ENCODE data around the gene TBX2.

TBX2 gene

GRCh38 chr17:61456061-61456681, 56.5 kb downstream of the TBX2 start:
- peak; percentile 70 for DNase-seq

- no peak for DNase-seq
These were observed 57.1 kb downstream of the TBX2 start for GRCh38 chr17:61456688-61457225.

DNA sequence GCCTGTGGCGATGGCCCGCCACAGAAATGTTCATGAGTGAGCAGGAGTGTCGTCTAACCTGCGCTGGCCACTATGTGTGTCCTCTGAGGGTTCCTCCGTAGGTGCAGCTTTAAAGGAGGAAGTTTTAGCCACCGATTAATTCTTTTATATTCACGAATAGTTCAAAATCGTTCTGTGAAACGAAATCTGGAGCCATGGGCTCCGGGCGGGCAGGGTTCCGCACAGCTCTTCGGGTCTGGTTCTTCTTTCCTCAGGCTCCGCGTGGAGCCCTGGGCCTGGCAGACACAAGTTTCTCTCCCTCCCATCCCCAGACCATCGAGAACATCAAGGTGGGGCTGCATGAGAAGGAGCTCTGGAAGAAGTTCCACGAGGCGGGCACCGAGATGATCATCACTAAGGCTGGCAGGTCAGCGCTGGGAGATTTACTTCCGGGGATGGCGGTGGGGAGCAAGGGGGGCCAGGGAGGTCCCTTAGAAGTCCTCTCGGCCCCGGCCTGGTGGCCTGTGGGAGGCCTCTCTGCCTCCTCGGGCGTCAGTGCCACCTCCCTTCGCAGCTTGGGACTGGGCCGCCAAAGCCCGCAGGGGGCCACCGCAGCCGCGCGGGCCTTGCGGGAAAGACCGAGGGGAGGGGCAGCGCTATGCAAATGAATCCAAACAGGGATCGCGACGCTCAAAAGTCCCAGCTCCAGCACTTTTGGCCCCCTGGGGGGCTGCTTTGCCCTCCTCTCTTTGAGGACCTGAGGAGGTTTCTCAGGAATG, 57.8 kb downstream of the TBX2 start:
- DNase-seq, result no peak

- DNase-seq, result no peak
These were observed 58.4 kb downstream of the TBX2 start for GRCh38 chr17:61458000-61458399.

DNA sequence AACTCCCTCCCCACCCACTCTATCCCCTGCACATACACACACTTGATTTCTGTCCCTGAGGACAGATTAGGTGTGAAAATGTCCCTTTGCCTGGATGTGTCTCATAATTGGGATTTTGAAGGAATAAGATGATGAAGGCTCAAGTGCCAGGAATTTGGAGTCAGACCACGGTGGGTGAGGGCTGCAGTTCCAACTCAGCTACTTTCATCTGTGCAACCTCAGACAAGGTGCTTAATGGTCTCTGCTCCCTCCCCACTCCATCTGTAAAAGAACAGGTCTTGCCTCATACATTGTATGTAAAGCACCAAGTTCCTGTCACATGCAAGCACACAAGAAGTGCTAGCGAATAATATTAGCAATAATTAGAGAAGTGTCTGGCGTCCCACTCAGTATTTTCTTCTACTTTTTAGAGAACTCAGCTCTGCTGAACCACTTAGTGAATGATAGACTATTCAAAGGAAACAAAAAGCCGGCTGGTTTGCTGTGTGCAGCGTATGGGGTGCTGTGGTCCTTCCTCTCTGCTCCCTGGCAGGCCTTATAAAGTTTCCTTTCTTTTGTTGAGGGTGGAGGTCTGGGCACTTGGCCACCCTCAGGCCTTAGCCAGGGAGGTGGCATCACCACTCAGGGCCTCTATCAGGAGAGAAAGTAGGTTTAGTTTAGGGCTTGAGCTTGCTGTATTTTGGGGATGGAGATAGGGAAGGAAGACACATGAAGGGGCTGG, 58.9 kb downstream of the TBX2 start:
- DNase-seq, result no peak
